Endothelial cell of umbilical vein (primary cell): ENCODE results near the gene COL5A1.

Source experiments
- POLR2A ChIP-seq: IDR thresholded peaks from 2 replicates; pipeline ENCODE4 v1.6.1; 2012; ENCODE audit warnings: low read depth, mild to moderate bottlenecking, control low read depth, low read length
- TF ChIP-seq, protein P1 (sequence below), 2 donors: IDR thresholded peaks; 1 replicate in 1 of 2; 2 replicates in 1 of 2; pipeline ENCODE4 v1.5.1; 2011; ENCODE audit warnings: low read length in 2 of 2, mild to moderate bottlenecking in 2 of 2, moderate library complexity in 2 of 2, control low read depth in 1 of 2, inconsistent platforms in 1 of 2, low read depth in 1 of 2; ENCODE audit not compliant: insufficient read depth in 1 of 2; ENCODE audit errors: extremely low read depth in 1 of 2

DNA sequence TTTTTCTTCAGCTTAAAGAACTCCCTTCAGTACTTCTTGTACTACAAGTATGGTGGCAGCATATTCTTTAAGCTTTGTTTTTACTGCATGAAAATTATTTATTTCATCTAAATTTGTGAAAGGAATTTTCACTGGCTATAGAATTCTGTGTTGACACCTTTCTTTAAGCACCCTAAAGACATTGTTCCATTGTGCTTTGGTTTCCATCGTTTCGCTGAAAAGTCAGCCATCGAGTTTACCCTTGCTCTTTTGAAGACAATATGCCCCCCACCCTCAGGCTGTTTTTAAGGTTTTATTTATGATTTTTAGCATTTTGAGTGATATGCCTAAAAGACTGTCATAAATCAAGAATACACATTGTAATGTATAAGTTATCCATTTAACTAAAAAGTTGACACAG lies 27.3 kb upstream of the COL5A1 start:
- TF ChIP-seq, protein P1, sequence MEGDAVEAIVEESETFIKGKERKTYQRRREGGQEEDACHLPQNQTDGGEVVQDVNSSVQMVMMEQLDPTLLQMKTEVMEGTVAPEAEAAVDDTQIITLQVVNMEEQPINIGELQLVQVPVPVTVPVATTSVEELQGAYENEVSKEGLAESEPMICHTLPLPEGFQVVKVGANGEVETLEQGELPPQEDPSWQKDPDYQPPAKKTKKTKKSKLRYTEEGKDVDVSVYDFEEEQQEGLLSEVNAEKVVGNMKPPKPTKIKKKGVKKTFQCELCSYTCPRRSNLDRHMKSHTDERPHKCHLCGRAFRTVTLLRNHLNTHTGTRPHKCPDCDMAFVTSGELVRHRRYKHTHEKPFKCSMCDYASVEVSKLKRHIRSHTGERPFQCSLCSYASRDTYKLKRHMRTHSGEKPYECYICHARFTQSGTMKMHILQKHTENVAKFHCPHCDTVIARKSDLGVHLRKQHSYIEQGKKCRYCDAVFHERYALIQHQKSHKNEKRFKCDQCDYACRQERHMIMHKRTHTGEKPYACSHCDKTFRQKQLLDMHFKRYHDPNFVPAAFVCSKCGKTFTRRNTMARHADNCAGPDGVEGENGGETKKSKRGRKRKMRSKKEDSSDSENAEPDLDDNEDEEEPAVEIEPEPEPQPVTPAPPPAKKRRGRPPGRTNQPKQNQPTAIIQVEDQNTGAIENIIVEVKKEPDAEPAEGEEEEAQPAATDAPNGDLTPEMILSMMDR (IDR thresholded peaks at IDR 0.05; ENCODE audit: extremely low read depth in 1 of 2, insufficient read depth in 1 of 2, low read depth in 1 of 2, low read length in 2 of 2): no peak
- TF ChIP-seq POLR2A: no peak
